ENCODE data around the gene UTP14A.

GRCh38 chrX:129933700-129934099 is 27.7 kb downstream of the UTP14A start:
- TF ChIP-seq CTCF (IDR thresholded peaks at IDR 0.05), result no peak
- no peak for TF ChIP-seq EZH2 (IDR thresholded peaks at IDR 0.05; ENCODE audit: borderline replicate concordance, insufficient read depth, low read depth, low read length, poor library complexity, severe bottlenecking)

Data from B cell (primary cell).